ENCODE results near the gene SNTA1. TPM values are rescaled to one million over a fixed set of nuclear protein-coding genes. Genes with fewer than 3 reads are reported as not detected.

SNTA1 gene
- total and polyA plus RNA-seq, 2 of the 13 experiments (the other 11 are each of a cell fraction or from before 2014, with no cell fraction given): 16.4 to 18.3 TPM

DNA sequence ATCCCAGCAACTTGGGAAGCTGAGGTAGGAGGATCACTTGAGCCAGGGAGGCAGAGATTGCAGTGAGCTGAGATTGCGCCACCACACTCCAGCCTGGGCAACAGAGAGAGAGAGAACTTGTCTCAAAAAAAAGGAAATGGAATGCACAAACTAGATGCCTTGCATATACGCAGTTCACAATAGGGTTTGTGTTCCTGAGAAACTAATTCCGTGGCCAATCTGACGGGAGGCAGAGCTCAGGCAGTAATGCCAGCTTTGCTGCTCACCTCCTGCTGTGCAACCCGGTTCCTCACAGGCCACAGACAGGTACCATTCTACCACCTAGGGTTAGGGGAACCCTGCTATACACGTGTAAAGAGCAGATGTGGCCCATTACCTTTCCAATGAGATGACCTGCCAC lies 43.6 kb downstream of the SNTA1 start:
- DNase-seq (ENCODE audit: low spot score) (peak; percentile 68), ATAC-seq (peak; percentile 8; the same call in 2 of the 3 replicates), FAIRE-seq (peak; percentile 79)
- H3K36me3 ChIP-seq (replicated peaks in 1 of 2; ENCODE audit: control insufficient read depth in 1 of 2, insufficient read depth in 2 of 2, low read length in 2 of 2): peaks cover 6 to 22% of the 10 kb centered on the region in 2 experiments
- no TSS peak for BruUV-seq (replicated peaks)
- POLR2A ChIA-PET: interaction anchor here (1.1 to 4.2 kb wide), 4 partner anchors 26 to 137 kb away, joined by 3 to 56 read pairs (median 6); partner anchors contain the start of genes CBFA2T2 and SNTA1
- peak overlapping the region; percentile 86 for H3K9ac ChIP-seq (ENCODE audit: insufficient read depth, low read depth, low read length)
- peak overlapping the region; percentile 84 to 96 (median 85) for H3K4me3 ChIP-seq (replicated peaks in 1 of 3; ENCODE audit: insufficient read depth in 1 of 3, low read depth in 2 of 3, low read length in 3 of 3)
- H3K79me2 ChIP-seq (ENCODE audit: insufficient read depth, low read length): peaks cover 47% of the 10 kb centered on the region
- H3K27ac ChIP-seq (ENCODE audit: extremely low read length, insufficient read depth, low read length): peak overlapping the region; percentile 59
- intact Hi-C loops (cut with micrococcal nuclease; ENCODE audit: unreplicated experiment): loop anchor here (2.0 to 5.0 kb wide), 2 partner anchors 43 to 262 kb away; partner anchors contain the start of genes C20orf144 and SNTA1
- H4K20me1 ChIP-seq (ENCODE audit: insufficient read depth, low read length): no peaks in the 10 kb centered on the region
- in situ Hi-C loops (cut with HindIII; ENCODE audit: extremely low pct_ligation_motif_present, low pct_unique_long_range_greater_than_20kb): no loop called here
- WGBS (ENCODE audit: low lambda C conversion rate): 31% methylated on average over 6 of the region's 6 CpGs
- H3K27me3 ChIP-seq (ENCODE audit: control insufficient read depth in 1 of 2, insufficient read depth in 2 of 2, low read length in 2 of 2): peaks cover 0 to 3% of the 10 kb centered on the region in 2 experiments; a peak in 1 of 5 replicates
- H3K4me2 ChIP-seq (ENCODE audit: low read depth, low read length): peak overlapping the region; percentile 96
- no peak overlapping the region for H2AFZ ChIP-seq (ENCODE audit: low read length)
- H3K4me1 ChIP-seq (ENCODE audit: insufficient read depth, low read length): peaks cover 26% of the 10 kb centered on the region
- CTCF ChIA-PET (ENCODE audit: low intra/inter-chr PET ratio, low total read pairs): no interaction called here
- no peaks in the 10 kb centered on the region for H3K9me3 ChIP-seq (ENCODE audit: low read length)
- TF ChIP-seq, protein P1, sequence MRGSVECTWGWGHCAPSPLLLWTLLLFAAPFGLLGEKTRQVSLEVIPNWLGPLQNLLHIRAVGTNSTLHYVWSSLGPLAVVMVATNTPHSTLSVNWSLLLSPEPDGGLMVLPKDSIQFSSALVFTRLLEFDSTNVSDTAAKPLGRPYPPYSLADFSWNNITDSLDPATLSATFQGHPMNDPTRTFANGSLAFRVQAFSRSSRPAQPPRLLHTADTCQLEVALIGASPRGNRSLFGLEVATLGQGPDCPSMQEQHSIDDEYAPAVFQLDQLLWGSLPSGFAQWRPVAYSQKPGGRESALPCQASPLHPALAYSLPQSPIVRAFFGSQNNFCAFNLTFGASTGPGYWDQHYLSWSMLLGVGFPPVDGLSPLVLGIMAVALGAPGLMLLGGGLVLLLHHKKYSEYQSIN (CRISPR knock-in tag; IDR thresholded peaks at IDR 0.05; ENCODE audit: borderline replicate concordance): no peak
- peak; percentile 36; the same call in 1 of the 2 replicates for TF ChIP-seq TEAD2 (CRISPR knock-in tag; IDR thresholded peaks at IDR 0.05)
- TF ChIP-seq HMG20B (CRISPR knock-in tag; conservative IDR thresholded peaks at IDR 0.05): peak; percentile 51; the same call in 1 of the 2 replicates
- TF ChIP-seq ZNF510 (CRISPR knock-in tag; IDR thresholded peaks at IDR 0.05; ENCODE audit: low read depth): no peak
- no peak for TF ChIP-seq HNRNPH1 (optimal IDR thresholded peaks at IDR 0.05; ENCODE audit: low read depth, low read length)
- TF ChIP-seq ZNF512 (CRISPR knock-in tag; IDR thresholded peaks at IDR 0.05): no peak
- TF ChIP-seq, protein P2, sequence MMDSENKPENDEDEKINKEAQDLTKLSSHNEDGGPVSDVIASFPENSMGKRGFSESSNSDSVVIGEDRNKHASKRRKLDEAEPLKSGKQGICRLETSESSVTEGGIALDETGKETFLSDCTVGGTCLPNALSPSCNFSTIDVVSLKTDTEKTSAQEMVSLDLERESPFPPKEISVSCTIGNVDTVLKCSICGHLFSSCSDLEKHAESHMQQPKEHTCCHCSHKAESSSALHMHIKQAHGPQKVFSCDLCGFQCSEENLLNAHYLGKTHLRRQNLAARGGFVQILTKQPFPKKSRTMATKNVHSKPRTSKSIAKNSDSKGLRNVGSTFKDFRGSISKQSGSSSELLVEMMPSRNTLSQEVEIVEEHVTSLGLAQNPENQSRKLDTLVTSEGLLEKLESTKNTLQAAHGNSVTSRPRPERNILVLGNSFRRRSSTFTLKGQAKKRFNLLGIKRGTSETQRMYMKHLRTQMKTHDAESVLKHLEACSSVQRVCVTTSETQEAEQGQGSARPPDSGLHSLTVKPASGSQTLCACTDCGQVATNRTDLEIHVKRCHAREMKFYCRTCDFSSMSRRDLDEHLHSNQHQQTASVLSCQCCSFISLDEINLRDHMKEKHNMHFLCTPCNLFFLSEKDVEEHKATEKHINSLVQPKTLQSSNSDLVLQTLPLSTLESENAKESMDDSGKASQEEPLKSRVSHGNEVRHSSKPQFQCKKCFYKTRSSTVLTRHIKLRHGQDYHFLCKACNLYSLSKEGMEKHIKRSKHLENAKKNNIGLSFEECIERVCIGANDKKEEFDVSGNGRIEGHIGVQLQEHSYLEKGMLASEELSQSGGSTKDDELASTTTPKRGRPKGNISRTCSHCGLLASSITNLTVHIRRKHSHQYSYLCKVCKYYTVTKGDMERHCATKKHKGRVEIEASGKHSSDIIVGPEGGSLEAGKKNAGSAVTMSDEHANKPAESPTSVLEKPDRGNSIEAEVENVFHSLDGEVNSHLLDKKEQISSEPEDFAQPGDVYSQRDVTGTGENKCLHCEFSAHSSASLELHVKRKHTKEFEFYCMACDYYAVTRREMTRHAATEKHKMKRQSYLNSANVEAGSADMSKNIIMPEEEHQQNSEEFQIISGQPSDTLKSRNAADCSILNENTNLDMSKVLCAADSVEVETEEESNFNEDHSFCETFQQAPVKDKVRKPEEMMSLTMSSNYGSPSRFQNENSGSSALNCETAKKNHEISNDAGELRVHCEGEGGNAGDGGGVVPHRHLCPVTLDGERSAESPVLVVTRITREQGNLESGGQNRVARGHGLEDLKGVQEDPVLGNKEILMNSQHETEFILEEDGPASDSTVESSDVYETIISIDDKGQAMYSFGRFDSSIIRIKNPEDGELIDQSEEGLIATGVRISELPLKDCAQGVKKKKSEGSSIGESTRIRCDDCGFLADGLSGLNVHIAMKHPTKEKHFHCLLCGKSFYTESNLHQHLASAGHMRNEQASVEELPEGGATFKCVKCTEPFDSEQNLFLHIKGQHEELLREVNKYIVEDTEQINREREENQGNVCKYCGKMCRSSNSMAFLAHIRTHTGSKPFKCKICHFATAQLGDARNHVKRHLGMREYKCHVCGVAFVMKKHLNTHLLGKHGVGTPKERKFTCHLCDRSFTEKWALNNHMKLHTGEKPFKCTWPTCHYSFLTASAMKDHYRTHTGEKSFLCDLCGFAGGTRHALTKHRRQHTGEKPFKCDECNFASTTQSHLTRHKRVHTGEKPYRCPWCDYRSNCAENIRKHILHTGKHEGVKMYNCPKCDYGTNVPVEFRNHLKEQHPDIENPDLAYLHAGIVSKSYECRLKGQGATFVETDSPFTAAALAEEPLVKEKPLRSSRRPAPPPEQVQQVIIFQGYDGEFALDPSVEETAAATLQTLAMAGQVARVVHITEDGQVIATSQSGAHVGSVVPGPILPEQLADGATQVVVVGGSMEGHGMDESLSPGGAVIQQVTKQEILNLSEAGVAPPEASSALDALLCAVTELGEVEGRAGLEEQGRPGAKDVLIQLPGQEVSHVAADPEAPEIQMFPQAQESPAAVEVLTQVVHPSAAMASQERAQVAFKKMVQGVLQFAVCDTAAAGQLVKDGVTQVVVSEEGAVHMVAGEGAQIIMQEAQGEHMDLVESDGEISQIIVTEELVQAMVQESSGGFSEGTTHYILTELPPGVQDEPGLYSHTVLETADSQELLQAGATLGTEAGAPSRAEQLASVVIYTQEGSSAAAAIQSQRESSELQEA (CRISPR knock-in tag; IDR thresholded peaks at IDR 0.05; ENCODE audit: not compliant biosample characterization): no peak
- TF ChIP-seq CEBPG (CRISPR knock-in tag; IDR thresholded peaks at IDR 0.05): peak; percentile 90
- TF ChIP-seq ZNF780A (CRISPR knock-in tag; IDR thresholded peaks at IDR 0.05): 0 out of 2 replicates have a peak, but pooled peaks have one; percentile 80
- 0 out of 2 replicates have a peak, but pooled peaks have one; percentile 36 for TF ChIP-seq GATAD1 (CRISPR knock-in tag; IDR thresholded peaks at IDR 0.05)
- TF ChIP-seq MED1 (CRISPR knock-in tag; IDR thresholded peaks at IDR 0.05): 0 out of 2 replicates have a peak, but pooled peaks have one; percentile 10
